HG02970 (cell line): ENCODE results near the gene PTPMT1.
"Not testable (repeated sequence)": the region's sequence is repeated elsewhere in the genome, so short reads cannot be mapped to it uniquely, and the experiment has no call there.

ENCODE experiments used
- ATAC-seq: cut with Tn5 transposase; IDR thresholded peaks from one replicate; pipeline ENCODE4 v1.9.1; 2021; ENCODE audit warnings: mild to moderate bottlenecking, moderate library complexity, moderate number of reproducible peaks; ENCODE audit not compliant: unreplicated experiment, low FRiP score

PTPMT1 gene

DNA sequence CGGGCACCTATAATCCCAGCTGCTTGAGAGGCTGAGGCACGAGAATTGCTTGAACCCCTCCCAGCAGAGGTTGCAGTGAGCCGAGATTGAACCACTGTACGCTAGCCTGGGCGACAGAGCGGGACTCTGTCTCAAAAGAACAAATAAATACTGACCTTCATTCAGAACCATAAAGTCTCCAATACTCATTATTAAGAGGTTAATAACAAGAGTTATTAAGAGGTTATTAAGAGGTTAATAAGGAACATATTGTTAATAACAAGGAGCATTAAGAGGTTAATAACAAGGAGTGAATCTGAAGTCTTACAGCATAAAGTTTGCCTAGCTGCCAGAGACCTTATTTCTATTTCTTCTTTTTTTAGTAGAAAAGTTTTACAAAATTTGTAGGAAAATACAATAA is 20.1 kb upstream of the PTPMT1 start:
- no peak for ATAC-seq

DNA sequence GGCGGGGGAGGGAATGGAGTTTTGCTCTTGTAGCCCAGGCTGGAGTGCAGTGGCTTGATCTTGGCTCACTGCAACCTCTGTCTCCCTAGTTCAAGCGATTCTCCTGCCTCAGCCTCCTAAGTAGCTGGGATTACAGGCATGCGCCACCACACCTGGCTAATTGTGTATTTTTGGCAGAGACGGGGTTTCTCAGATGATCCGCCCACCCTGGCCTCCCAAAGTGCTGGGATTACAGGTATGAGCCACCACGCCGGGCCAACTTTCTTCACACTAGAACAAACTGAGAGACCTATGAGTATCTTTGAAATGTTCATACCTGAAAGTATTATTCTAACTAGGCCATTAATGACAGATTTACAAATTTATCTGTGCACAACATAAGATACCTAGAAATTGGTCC is 19.1 kb upstream of the PTPMT1 start:
- not testable (repeated sequence) for ATAC-seq

DNA sequence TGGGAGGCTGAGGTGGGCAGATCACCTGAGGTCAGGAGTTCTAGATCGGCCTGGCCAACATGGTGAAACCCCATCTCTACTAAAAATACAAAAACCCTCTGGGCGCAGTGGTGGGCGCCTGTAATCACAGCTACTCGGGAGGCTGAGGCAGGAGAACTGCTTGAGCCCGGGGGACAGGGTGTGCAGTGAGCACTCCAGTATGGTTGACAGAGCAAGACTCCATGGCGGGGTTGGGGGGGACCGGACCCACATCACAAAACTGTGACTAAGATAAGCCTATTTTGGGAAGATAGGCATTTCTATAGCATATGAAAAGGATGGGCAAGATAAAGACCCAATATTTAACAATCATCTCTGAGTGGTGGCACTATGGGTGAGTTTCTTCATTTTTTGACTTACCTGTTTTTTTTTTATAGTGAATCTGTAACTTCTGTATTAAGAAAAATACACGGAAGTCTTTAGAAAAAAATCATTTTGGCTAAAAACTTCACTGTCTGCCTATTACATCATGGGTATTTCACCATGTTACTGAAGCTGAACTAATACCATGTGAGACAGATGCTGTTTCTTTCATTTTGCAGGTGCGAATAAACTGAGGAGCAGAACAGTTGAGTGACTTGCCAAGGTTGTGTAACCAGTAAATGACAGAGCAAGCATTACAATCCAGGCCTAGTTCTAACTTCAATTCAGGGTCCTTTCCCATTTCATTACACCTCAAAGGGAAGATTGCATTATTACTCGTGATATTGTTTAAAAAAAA is 14.9 kb upstream of the PTPMT1 start:
- ATAC-seq, result no peak

DNA sequence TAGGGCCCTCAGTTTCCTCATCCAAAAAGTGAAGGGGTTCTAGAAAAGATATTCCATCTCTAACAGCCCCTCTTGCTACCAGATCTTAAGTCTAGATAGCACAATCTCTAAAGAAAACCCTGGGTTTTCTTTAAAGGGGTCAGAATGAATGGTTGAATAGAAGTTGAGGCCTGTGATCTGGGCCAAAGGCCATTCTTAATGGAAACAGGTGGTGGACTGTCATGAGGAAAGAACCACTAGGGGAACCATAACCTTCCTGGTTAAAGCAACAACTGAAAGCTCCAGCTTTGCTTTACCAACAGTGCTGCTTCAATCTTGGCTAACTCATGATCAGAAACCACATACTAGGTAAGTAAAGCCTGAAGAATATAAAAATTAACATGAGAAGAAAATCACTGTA is 14.3 kb upstream of the PTPMT1 start:
- ATAC-seq, result no peak

DNA sequence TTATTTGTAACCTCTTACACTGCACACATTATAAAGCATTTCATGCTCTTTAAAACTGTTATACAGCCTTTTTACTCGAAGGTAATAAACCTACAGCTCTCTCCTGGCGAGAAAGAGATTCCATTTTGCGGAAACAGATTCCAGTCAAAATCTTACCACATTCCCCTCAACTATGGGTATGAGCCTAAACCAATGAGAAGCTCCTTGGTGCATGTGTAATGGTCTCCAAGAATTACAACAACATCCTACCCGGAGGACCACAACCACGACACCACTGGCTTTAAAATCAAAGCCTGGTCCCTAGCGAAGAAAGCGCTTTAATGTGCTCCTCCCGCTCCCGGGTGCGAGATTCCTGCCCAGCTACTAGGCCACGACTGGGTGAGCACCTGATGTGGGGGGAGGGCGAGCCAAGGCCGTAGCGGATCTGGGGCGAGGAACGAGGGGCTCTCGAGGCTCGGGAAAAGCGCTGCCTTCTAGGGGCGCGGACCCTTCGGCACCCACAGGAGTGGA is 13.3 kb upstream of the PTPMT1 start:
- no peak for ATAC-seq

DNA sequence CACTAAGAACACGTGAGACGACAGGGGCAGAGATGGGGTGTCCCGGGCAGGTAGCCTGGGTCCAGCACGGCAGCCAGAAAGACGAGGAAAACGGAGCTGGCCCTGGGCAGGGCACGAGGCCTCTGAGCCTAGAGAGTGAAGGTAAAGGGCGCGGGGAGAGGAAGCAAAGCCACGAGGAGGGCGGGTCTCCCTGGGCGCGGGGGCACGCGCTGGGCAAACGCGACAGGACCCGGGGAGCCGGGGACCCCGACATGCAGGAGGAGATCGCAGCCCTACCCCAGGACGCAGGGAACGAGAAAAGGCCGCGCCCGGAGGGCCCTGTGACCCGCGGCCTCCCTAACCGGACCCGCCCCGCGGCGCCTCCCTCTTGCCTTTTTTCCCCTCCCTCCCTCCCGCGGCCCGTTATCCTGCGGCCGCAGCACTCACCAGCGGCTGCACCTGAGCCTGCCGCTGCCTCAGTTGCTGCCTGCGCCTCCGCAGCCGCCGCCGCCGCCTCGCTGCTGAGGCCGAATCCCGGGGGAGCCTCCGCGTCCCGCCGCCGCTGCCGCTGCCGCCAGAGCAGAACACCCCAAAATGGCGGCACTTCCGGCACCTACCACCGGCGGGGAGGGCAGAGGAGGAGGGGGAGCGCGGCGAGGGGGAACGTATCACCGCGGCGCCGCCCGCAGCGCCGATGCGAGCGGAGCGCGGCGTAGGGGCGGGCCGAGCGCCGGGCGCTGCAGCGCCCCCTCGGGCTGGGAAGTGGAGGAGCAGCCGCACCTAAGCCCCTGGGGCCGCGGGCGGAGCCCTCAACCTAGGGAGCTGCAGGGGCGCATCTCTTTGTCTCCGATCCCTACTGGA is 12.6 kb upstream of the PTPMT1 start, which contains the start of gene CELF1:
TSS of gene CELF1 (minus strand) at position 567 of the 840 bp plus-strand sequence. CDS start 53,609 bp downstream, outside the sequence.
- ATAC-seq, result peak; percentile 93

DNA sequence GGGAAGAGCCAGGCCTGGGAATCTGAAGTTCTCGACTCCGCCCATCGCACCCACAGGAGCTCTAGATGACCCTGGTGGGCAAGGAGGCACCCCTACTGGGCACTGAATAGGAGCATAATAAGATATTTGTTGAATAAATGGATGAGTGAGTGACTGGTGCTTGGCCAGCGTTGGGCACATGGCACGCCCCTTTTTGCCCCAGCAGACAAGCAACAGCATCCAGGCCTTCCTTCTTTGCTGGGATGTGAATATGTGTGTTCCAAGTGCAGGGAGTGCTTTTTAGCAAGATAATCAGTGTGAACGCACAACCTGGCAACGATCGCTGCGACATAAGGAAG is 12.0 kb upstream of the PTPMT1 start:
- peak; percentile 22 for ATAC-seq

DNA sequence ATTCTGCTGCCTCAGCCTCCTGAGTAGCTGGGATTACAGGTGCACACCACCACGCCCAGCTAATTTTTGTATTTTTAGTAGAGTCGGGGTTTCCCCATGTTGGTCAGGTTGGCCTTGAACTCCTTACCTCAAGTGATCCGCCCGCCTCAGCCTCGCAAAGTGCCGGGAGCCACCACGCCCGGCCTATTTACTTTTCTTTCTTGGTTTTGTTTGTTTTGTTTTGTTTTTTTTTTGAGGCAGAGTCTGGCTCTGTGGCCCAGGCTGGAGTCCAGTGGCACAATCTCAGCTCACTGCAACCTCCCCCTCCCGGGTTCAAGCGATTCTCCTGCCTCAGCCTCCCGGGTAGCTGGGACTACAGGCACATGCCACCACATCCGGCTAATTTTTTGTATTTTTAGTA is 8.4 kb upstream of the PTPMT1 start:
- not testable (repeated sequence) for ATAC-seq

DNA sequence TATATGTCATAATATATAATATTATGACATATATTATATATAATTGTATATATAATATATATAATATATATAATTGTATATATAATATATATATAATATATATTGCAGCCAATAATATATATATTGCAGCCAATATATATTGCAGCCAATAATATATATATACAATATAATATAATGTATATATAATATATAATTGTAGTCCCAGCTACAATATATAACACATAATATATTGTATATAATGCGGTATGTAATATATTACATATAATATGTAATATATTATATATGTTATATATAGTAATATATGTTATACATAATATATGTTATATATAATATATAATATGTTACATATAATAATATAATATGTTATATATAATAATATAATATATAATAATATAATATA is 6.7 kb upstream of the PTPMT1 start:
- no peak for ATAC-seq

DNA sequence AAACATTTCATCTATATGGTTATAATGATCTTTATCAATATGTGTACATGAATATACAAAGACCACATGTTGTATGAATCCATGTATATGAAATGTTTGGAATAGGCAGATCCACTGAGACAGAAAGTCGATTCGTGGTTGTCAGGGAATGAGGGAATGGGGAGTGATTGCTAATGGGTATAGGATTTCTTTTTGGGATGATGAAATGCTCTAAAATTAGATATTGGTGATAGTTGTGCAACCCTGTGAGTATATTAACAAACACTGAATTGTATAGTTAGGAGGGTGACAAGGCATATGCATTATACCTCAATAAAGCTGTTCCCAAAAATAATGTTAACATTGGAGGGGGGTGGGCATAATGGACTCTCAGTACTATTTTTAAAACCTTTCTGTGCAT is 5.0 kb upstream of the PTPMT1 start:
- no peak for ATAC-seq

DNA sequence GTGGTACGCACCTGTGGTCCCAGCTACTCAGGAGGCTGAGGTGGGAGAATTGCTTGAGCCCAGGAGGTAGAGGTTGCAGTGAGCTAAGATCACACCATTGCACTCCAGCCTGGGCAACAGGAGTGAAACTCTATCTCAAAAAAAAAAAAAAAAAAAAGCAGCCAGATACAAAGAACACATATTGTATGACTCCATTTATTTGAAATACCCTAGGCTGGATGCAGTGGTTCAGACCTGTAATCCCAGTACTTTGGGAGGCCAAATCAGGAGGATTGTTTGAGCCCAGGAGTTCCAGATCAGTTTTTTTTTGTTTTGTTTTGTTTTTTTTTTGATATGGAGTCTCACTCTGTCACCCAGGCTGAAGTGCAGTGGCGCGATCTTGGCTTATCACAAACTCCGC is 3.0 kb upstream of the PTPMT1 start:
- ATAC-seq, result not testable (repeated sequence)

DNA sequence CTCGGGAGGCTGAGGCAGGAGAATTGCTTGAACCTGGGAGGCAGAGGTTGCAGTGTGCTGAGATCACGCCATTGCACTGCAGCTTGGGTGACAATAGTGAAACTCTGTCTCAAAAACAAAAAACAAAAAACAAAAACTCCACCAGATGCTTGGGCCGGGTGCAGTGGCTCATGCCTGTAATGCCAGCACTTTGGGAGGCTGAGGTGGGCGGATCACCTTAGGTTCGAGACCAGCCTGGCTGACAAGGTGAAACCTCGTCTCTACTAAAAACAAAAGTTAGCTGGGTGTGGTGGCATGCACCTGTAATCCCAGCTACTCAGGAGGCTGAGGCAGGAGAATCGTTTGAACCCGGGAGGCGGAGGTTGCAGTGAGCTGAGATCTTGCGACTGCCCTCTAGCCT is 1.0 kb upstream of the PTPMT1 start:
- ATAC-seq, result not testable (repeated sequence)

DNA sequence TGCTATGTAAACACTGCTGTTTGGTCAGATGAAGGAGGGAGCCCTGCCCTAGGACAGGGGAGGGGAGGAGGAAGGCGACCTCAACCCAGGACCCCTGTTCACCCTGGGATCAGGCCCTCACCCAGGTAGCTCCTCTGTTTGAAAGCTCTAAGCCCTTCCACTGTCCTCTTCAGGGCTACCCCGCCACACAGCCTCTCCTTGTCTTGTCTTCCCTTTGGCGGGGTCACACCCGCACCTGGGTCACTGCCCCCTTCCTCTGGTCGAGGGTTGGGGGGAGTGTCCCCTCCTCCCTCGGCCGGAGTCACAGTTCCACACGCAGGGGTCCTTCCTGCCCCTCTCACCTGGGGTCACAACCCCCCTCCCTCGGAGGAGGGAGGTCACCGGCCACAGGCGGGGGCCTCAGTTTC is 463 bp upstream of the PTPMT1 start:
- peak; percentile 28 for ATAC-seq

DNA sequence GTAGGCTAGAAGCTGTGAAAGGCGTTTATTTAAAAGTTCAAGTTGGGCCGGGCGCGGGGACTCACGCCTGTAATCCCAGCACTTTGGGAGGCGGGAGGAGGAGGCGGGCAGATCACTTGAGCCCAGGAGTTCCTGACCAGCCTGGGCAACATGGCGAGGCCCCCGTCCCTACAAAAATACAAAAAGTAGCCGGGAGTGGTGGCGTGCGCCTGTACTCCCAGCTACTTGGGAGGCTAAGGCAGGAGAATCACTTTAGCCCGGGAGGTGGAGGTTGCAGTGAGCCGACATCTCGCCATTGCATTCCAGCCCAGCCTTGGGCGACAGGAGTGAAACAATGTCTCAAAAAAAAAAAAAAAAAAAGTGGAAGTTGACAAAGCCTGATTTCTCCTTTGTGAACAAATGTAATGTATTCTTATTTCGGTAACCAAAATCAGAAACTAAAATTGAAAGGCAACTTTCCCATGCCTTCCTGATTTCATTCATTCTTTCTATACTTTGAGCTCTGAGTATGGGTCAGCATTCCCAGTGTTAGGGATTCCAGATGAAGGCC is 825 bp downstream of the PTPMT1 start:
- no peak for ATAC-seq

DNA sequence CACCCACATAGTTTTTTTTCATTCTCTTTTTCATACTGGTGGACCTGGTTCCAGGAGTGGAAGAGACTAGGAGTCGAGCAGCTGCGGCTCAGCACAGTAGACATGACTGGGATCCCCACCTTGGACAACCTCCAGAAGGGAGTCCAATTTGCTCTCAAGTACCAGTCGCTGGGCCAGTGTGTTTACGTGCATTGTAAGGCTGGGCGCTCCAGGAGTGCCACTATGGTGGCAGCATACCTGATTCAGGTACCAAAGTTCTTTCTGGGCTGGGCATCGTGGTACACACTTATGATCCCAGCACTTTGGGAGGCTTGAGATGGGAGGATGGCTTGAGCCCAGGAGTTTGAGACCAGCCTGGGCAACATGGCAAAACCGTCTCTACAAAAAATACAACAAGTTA is 4.2 kb downstream of the PTPMT1 start:
- ATAC-seq, result no peak

DNA sequence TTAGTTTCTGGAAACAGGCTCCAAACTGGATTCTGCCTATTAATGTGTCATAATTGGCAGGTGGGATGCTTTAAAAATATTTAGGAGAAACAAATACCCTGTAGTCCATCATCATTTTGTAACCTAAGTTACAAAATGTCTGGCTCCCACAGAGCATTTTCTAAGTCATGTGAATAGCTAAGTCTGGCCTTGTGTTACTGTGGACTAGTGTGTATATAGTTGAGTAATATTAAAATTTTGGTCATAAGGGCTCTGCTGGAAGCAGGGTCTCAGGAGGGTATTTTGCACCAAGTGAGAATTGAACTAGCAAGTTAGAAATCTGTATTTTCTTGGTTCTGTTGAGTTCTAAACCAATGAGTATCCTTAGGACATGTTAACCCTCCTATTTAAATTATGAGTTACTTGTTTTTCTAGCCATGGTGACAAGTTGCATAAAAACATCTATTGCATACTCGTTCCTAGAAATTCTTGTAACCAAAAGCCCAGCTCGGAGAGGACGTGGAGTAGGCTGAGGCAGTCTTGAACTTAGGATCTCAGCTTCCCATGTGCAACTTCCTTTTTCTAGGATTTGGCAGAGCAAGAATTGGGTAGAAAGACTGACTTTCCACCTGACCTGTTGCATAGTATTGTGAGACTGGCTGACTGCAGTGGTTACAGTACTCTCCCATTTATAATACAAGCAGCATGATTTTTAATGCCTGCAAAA is 5.4 kb downstream of the PTPMT1 start:
- no peak for ATAC-seq

DNA sequence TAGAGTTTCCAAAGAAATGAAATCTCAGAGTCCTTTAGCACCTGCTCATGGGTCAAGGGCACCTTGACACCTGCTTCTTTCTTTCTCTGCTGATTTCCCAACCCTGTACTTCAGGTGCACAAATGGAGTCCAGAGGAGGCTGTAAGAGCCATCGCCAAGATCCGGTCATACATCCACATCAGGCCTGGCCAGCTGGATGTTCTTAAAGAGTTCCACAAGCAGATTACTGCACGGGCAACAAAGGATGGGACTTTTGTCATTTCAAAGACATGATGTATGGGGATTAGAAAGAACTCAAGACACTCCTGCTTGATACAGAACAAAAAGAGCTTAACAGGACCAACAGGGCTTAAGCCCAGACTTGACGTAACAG is 5.9 kb downstream of the PTPMT1 start:
- ATAC-seq, result no peak

DNA sequence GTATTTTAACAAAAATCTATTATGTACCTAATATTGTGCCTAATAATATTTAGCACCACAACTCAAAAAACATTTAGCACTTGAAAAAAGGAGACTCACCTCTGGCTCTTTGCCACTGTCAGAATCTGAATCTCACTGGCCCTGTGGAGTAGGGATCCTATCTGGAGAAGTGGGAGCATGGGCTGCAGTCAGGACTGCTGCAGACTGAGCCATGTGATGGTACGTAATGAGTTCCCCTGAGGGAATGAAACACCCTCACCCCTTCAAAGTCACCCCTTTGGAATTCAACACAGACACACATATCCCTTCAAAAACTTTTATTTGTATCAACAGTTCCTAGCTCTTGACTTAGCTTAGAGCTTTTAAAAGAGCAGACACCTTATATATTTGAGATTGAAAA is 6.5 kb downstream of the PTPMT1 start:
- no peak for ATAC-seq

DNA sequence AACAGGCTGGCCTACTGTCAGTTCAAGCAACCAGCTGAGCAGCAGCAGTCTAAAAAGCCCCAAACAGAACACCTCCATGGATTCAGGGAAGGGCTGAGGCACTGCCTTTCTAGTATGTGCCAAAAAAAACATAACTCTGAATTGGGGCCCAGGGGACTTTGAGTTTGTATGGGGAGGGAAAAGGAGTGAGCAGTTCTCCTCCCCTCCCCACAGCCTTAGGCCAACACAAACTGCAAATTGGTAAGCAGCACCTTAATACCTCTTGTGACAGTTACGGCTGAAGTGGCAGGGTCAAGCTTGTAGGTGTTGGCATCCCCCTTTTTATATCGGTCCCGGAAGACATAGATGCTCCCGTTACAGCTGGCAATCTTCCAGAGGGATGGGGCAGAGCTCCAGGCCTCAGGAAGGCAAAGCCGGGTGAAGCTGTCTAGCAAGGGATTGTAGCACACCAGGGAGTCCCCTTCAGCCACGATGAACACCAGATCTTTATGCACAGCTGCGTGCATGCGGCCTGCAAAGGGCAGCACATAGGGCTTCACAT is 7.4 kb downstream of the PTPMT1 start:
- no peak for ATAC-seq

DNA sequence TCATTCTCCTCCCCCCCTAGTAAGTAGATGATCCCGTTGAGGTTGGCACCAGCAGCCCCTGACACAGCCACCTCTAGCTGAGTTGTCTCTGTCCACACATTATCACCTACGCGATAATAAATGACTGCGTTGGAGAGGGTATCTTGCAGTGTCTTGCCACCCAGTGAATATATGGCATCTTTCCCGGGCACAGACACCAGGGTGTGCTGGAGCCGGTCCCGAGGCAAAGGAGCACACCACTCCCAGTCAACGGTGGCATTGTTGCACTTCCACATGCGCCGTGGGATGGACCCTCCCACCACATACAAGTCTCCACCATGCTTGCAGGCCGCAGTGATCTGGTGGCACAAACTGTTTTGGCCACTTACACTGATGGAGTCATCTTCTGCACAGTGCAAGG is 7.9 kb downstream of the PTPMT1 start:
- no peak for ATAC-seq
